ENCODE measurements around the gene CYTH4. TPM values are rescaled to one million over a fixed set of nuclear protein-coding genes. Genes with fewer than 3 reads are reported as not detected.

The CYTH4 gene
- total RNA-seq, 6 donors from 2014 or later: 16.7 to 71.2 (median 44.7) TPM

GRCh38 chr22:37336579-37336978 lies 54.3 kb downstream of the CYTH4 start:
- DNase-seq (no peak), ATAC-seq (ENCODE audit: low FRiP score in 2 of 2) (no peak)
- no peaks in the 10 kb centered on the region for H3K9me3 ChIP-seq
- H3K4me1 ChIP-seq: peaks cover 0 to 11% (median 0%) of the 10 kb centered on the region in 4 donors
- TF ChIP-seq CTCF (IDR thresholded peaks at IDR 0.05) (no peak), EP300 (IDR thresholded peaks at IDR 0.05) (no peak)
- H3K4me3 ChIP-seq: no peak overlapping the region
- H3K27me3 ChIP-seq: peaks cover 0 to 30% (median 18%) of the 10 kb centered on the region in 4 donors
- no peak overlapping the region for H3K27ac ChIP-seq
- H3K36me3 ChIP-seq: no peaks in the 10 kb centered on the region
- WGBS, 2 donors: 72 to 81% methylated on average over 8 of the region's 8 CpGs

DNA sequence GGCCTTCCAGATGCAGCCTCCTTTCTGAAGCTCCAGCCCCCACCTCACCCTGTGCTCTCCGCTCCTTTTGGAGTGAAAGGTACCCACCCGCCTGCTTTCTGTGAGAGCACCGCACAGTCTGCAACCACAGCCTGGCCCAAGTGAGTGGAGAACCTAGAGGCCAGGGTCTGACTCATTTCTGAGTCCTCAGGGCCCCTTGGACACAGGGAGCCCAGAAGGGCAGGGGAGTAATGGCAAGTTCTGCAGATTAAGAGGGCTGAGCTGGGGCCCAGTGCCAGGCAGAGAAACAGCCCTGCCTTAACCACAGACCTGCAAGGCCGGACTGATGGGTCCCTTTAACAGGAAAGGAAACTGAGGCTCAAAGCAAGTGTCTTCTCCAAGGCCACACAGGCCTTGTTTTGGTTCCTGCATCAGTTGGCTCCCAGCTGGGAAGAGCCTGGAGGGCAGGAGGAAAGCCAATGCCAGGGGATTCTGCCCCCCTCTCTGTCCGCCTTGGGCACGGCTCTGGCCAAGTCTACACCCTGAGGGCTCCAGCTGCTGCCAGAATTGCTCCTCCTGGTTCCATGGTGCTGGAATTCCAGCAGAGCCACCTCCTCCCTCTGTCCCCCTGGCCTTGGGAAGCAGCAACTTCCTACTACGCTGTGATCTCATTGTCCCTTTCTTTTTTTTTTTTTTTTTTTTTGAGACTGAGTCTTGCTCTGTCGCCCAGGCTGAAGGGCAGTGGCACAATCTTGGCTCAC lies 55.1 kb downstream of the CYTH4 start:
- Histone ChIP-seq H3K9me3 (no peaks in the 10 kb centered on the region), H3K27me3 (peaks cover 0 to 29% (median 17%) of the 10 kb centered on the region in 4 donors), H3K4me3 (no peak overlapping the region), H3K27ac (no peak overlapping the region), H3K4me1 (peaks cover 0 to 11% (median 0%) of the 10 kb centered on the region in 4 donors), H3K36me3 (no peaks in the 10 kb centered on the region)
- 78 to 86% methylated on average over 5 to 8 of the region's 8 CpGs for WGBS, 2 donors
- TF ChIP-seq POLR2AphosphoS5 (IDR thresholded peaks at IDR 0.05) (no peak), EP300 (IDR thresholded peaks at IDR 0.05) (no peak), POLR2A (IDR thresholded peaks at IDR 0.05) (no peak), CTCF (IDR thresholded peaks at IDR 0.05) (no peak)
- DNase-seq (no peak), ATAC-seq (ENCODE audit: low FRiP score in 2 of 2) (no peak)

DNA sequence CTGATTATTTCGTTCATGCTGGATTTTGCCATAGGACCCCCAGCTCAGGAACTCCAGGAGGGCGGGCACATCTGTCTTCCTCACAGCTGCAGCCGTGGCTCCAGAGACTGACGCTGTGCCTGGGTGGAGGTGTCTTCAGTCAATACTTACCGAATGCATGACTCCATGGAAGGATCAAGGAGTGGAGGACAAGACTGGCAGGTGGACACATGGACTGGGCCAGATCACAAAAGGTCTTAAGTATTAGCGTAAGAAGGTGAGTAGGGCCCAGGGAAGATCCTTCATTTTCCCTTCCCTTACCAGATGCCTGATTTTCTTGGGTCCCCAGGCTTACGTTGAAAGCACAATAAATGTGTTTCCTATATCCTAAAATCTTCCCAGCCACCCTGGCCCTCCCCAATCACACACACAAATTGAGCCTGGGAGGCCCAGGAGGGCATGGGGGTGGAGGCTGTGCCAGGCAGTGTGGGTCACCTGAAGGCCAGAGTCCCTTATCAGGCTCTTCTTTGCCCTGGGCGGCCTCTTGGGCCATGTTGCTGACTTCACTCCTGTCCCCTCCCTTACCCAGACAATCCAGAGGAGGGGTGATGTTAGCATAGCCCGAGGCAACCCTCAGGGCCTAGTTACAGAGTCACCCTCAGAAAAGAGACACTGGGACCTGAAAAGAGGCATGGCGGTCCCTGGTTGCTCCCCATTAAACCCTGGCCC lies 56.4 kb downstream of the CYTH4 start:
- 86 to 93% methylated on average over 7 to 10 of the region's 10 CpGs for WGBS, 2 donors
- Histone ChIP-seq H3K4me3 (no peak overlapping the region), H3K9me3 (no peaks in the 10 kb centered on the region), H3K27me3 (peaks cover 0 to 17% (median 10%) of the 10 kb centered on the region in 4 donors), H3K4me1 (peaks cover 0 to 11% (median 0%) of the 10 kb centered on the region in 4 donors), H3K27ac (no peak overlapping the region), H3K36me3 (no peaks in the 10 kb centered on the region)
- no peak for ATAC-seq (ENCODE audit: low FRiP score in 2 of 2)
- DNase-seq: no peak
- TF ChIP-seq EP300 (IDR thresholded peaks at IDR 0.05) (no peak), POLR2AphosphoS5 (IDR thresholded peaks at IDR 0.05) (no peak)

- no peaks in the 10 kb centered on the region for H3K27me3 ChIP-seq
- TF ChIP-seq POLR2A (IDR thresholded peaks at IDR 0.05) (no peak), POLR2AphosphoS5 (IDR thresholded peaks at IDR 0.05) (no peak), EP300 (IDR thresholded peaks at IDR 0.05) (no peak), CTCF (IDR thresholded peaks at IDR 0.05) (no peak)
- no peak overlapping the region for H3K27ac ChIP-seq
- ATAC-seq (ENCODE audit: low FRiP score in 2 of 2): no peak
- H3K36me3 ChIP-seq: no peaks in the 10 kb centered on the region
- no peaks in the 10 kb centered on the region for H3K9me3 ChIP-seq
- 60 to 66% methylated on average over 19 to 23 of the region's 24 CpGs for WGBS, 2 donors
- peaks cover 0 to 2% (median 0%) of the 10 kb centered on the region in 4 donors for H3K4me1 ChIP-seq
- no peak for DNase-seq
- no peak overlapping the region for H3K4me3 ChIP-seq
These were observed 58.3 kb downstream of the CYTH4 start for GRCh38 chr22:37340331-37341262.

DNA sequence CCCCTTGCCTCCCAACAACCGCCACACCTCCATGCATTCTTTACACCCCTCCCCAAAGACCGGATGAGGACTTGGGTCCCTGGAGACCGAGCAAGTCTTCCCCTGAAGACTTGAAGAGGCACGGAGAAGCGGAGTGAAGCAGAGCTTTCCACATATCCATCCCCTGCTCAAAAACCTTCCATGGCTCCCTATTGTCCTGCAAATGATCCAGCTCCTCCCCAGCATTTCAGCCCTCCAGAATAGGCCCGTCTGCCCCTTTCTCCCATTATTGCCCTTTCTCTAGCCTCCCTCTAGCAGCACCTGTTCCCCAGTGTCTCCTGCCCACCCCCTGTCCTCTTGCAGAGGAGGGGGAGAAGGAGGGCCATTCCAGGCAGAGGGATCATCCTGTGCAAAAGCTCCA lies 59.8 kb downstream of the CYTH4 start:
- 88 to 92% methylated on average over 6 of the region's 6 CpGs for WGBS, 2 donors
- TF ChIP-seq CTCF (IDR thresholded peaks at IDR 0.05) (no peak), POLR2AphosphoS5 (IDR thresholded peaks at IDR 0.05) (no peak), POLR2A (IDR thresholded peaks at IDR 0.05) (no peak), EP300 (IDR thresholded peaks at IDR 0.05) (no peak)
- no peaks in the 10 kb centered on the region for H3K9me3 ChIP-seq
- H3K36me3 ChIP-seq: no peaks in the 10 kb centered on the region
- H3K4me1 ChIP-seq: peaks cover 8 to 13% (median 9%) of the 10 kb centered on the region in 4 donors
- no peak overlapping the region for H3K27ac ChIP-seq
- H3K4me3 ChIP-seq: no peak overlapping the region
- no peak for DNase-seq
- ATAC-seq (ENCODE audit: low FRiP score in 2 of 2): no peak
- no peaks in the 10 kb centered on the region for H3K27me3 ChIP-seq

Data from upper lobe of left lung (tissue), 6 donors.